ENCODE data around the gene KRT33A.
"Not testable (repeated sequence)": the region's sequence is repeated elsewhere in the genome, so short reads cannot be mapped to it uniquely, and the experiment has no call there.

The KRT33A gene

DNA sequence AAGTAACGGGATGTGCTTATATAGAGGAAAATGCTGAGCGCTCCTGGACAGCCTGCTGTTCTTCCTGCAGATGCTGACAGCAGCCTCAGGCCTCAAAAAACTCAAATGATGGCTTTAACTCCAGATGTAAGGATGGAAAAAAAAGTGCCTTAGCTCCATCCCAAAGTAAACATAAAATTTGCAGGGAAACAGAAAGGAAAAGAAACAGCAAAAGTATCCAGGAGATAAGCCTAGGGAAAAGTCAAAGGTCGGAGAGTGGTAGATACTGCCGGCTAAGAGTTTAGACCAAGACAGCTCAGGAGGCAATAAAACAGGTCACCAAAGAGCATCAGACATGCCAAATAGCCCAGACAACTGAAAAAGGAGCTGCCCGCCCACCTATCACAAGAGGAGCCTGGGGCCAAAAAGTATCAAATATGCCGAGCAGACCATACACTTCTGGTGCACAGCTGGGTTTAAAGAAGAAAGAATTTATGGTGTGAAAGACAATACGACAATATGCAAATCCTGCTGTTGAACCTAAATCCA lies 39.8 kb upstream of the KRT33A start:
- no peak for TF ChIP-seq Cebpa-rat (IDR thresholded peaks at IDR 0.05)
- Histone ChIP-seq H3K4me3 (no peak overlapping the region), H3K27me3 (no peaks in the 10 kb centered on the region), H3K9ac (no peak overlapping the region), H3K36me3 (no peaks in the 10 kb centered on the region), H4K20me1 (no peaks in the 10 kb centered on the region), H3K4me2 (no peak overlapping the region), H3K4me1 (no peaks in the 10 kb centered on the region), H3K9me3 (peaks cover 19% of the 10 kb centered on the region), H3K27ac (no peak overlapping the region)

DNA sequence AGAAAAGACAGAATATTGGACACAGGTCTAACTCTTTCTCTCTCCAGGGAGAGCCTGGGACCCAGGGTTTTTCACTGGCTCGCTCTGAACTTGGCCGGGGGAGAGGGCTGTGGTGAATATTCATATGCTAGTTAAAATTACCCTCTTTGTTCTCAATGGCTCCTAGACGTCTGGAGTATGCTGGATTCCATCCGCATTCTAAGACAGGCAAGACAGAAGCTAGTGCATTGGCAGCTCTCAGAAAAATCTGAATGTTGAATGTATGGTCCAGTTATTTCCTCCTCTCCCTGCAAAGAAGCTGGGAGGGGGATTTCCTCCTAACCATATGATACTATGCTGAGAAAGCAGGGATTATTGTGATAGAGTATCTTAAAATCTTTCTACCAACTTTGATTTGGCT lies 37.0 kb upstream of the KRT33A start:
- Histone ChIP-seq H3K4me1 (no peaks in the 10 kb centered on the region), H3K27ac (no peak overlapping the region), H4K20me1 (no peaks in the 10 kb centered on the region), H3K9me3 (peaks cover 19% of the 10 kb centered on the region), H3K4me3 (no peak overlapping the region), H3K4me2 (no peak overlapping the region), H3K27me3 (no peaks in the 10 kb centered on the region), H3K9ac (no peak overlapping the region), H3K36me3 (no peaks in the 10 kb centered on the region)
- no peak for TF ChIP-seq Cebpa-rat (IDR thresholded peaks at IDR 0.05)

DNA sequence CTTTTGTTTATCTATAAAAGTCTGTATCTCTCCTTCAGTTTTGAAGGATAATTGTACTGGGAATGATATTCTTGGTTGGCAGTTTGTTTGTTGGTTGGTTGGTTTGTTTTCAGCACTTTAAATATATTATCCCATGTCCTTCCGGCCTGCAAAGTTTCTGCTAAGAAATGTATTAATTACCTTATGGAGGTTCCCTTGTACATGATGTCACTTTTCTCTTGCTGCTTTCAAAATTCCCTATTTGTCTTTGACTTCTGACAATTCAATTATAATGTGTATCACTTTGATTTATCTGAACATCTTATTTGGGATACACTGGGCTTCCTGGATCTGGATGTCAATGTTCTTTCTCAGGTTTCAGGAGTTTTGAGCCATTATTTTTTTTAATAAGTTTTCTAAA lies 35.6 kb upstream of the KRT33A start:
- no peaks in the 10 kb centered on the region for H3K27me3 ChIP-seq
- no peak overlapping the region for H3K4me2 ChIP-seq
- H3K4me1 ChIP-seq, result no peaks in the 10 kb centered on the region
- no peak overlapping the region for H3K4me3 ChIP-seq
- H3K9ac ChIP-seq, result no peak overlapping the region
- H3K9me3 ChIP-seq, result peaks cover 19% of the 10 kb centered on the region
- no peaks in the 10 kb centered on the region for H3K36me3 ChIP-seq
- H4K20me1 ChIP-seq, result no peaks in the 10 kb centered on the region
- no peak overlapping the region for H3K27ac ChIP-seq
- TF ChIP-seq Cebpa-rat (IDR thresholded peaks at IDR 0.05), result no peak

DNA sequence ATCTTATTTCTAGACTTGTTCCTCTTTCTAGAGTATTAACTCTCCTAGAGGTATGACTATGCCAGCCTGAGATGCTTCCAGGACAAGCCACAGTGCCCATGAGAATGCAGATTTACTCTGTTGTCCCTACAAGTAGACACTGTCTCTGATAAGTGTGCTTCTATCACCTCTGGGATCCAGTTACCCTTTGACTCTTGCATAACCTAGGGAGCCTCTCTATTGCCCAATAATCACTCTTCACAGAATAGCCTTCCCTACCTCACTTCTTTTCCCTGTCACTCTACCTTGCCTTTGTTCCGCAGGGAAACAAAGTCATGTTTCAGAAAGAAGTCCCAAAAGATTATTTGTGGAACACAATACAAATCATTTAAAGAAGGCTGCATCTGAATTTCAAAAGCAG lies 33.1 kb upstream of the KRT33A start:
- no peak overlapping the region for H3K27ac ChIP-seq
- peaks cover 19% of the 10 kb centered on the region for H3K9me3 ChIP-seq
- no peaks in the 10 kb centered on the region for H3K36me3 ChIP-seq
- H3K9ac ChIP-seq, result no peak overlapping the region
- H4K20me1 ChIP-seq, result no peaks in the 10 kb centered on the region
- no peak for TF ChIP-seq Cebpa-rat (IDR thresholded peaks at IDR 0.05)
- H3K4me2 ChIP-seq, result no peak overlapping the region
- no peak overlapping the region for H3K4me3 ChIP-seq
- no peaks in the 10 kb centered on the region for H3K27me3 ChIP-seq
- H3K4me1 ChIP-seq, result no peaks in the 10 kb centered on the region

DNA sequence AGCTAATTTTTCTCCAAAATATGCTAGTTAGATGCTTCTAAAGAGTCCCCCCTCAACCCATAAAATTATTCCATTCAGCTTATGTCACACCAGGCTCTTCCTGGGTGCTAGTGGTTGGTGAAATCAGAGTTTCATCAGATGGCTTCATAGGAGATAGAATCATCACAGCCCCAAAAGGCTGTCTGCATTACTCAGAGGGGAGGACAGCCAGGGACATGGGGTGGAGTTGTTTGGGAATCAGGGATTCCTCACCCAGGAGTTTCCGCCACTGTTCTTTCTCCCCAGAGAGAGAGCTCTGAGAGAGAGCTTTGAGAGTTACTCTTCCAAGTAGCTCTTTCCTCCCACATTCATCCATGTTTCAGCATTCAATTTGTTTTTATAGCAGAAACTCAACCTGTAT lies 31.8 kb upstream of the KRT33A start:
- H3K4me3 ChIP-seq, result no peak overlapping the region
- no peak overlapping the region for H3K4me2 ChIP-seq
- H3K9me3 ChIP-seq, result peaks cover 14% of the 10 kb centered on the region
- H3K36me3 ChIP-seq, result no peaks in the 10 kb centered on the region
- H3K4me1 ChIP-seq, result peaks cover 8% of the 10 kb centered on the region; the same call in 1 of the 2 replicates
- H3K9ac ChIP-seq, result no peak overlapping the region
- no peaks in the 10 kb centered on the region for H3K27me3 ChIP-seq
- H4K20me1 ChIP-seq, result no peaks in the 10 kb centered on the region
- no peak for TF ChIP-seq Cebpa-rat (IDR thresholded peaks at IDR 0.05)
- no peak overlapping the region for H3K27ac ChIP-seq

DNA sequence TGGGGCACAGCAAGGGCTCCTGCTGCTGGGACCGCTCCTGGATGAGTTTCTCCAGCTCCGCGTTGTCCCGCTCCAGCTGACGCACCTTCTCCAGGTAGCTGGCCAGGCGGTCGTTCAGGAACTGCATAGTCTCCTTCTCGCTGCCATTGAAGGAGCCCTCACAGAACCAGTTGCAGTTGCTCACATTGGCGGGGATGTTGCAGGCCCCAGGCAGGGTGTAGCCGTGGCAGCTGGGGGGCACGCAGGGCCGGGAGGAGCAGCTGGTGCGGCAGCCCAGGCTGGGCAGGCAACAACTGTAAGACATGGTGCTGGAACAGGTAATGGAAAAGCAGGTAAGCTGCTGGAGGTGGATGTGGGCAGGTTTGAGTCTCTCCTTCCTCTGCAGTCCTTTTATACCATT lies 31.3 kb upstream of the KRT33A start, which contains the start of gene KRT34:
Gene KRT34, minus strand, starts transcription at position 364 of the 400 bp plus-strand sequence. Its CDS starts 60 bp downstream, at position 304.
- H3K4me3 ChIP-seq, H3K9ac ChIP-seq, H3K4me1 ChIP-seq, H3K9me3 ChIP-seq, H3K4me2 ChIP-seq, H3K27ac ChIP-seq, H3K36me3 ChIP-seq, H3K27me3 ChIP-seq, H4K20me1 ChIP-seq: not testable (repeated sequence)

DNA sequence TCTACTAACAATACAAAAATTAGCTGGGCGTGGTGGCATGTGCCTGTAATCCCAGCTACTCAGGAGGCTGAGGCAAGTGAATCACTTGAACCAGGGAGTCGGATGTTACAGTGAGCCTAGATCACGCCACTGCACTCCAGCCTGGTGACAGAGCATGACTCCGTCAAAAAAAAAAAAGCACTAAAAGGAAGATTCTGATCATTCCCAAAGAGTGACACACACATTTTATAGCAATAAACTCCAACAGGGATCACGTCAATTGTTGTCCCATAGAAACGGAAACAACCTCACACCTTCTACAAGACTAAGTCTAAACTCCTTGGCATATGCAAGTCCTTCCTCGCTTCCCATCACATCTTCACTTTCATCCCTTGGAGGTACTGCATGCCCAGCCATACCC lies 29.5 kb upstream of the KRT33A start:
- H4K20me1 ChIP-seq, H3K4me2 ChIP-seq, H3K4me3 ChIP-seq, H3K36me3 ChIP-seq, H3K27me3 ChIP-seq, H3K27ac ChIP-seq, H3K9ac ChIP-seq, H3K4me1 ChIP-seq, H3K9me3 ChIP-seq: not testable (repeated sequence)

DNA sequence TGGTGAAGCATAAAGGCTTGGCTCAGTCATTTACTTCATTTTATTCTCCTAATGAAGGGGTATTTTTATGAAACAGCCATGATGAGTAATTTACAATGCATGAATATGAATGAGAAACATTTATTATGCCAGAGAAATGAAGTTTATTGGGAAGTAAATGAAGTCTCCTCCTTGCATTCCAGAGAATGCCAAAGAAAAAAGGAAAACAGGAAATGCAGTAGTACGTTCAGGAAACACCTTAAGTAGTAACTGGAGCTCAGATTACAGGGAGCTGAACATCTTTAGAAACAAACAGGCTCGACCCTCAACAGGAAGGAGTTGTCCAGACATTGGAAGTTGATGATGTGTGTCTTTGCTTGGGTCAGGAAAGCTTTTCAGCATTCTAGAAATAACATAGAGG lies 26.9 kb upstream of the KRT33A start:
- no peaks in the 10 kb centered on the region for H3K9me3 ChIP-seq
- no peak overlapping the region for H3K9ac ChIP-seq
- TF ChIP-seq Cebpa-rat (IDR thresholded peaks at IDR 0.05), result no peak
- no peaks in the 10 kb centered on the region for H3K27me3 ChIP-seq
- H4K20me1 ChIP-seq, result no peaks in the 10 kb centered on the region
- H3K27ac ChIP-seq, result no peak overlapping the region
- H3K4me3 ChIP-seq, result no peak overlapping the region
- no peaks in the 10 kb centered on the region for H3K36me3 ChIP-seq
- peaks cover 8% of the 10 kb centered on the region; the same call in 1 of the 2 replicates for H3K4me1 ChIP-seq
- no peak overlapping the region for H3K4me2 ChIP-seq

DNA sequence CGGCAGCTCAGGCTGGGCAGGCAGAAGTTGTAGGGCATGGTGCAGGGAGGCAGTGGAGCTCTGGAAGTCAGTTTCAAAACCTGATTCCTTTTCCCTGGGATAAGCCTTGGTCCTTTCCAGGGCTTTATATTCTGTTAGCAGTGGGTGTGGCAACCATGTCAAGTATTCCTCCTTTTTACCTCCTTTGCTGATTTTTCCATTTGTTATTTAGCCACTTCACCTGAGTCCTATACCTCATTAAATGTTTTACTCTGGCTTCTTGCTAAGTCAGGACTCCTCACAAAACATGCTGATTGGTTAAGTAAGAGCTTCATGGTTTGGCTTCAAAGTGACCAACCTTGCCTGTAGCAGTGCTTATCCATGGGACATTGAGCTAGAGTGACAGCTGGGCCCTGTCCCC lies 19.1 kb upstream of the KRT33A start, which contains the start of gene KRT33B:
Gene KRT33B, minus strand, starts transcription at position 101 of the 400 bp plus-strand sequence. Its CDS starts 63 bp downstream, at position 38.
- H3K36me3 ChIP-seq, result no peaks in the 10 kb centered on the region
- H3K9me3 ChIP-seq, result no peaks in the 10 kb centered on the region
- no peaks in the 10 kb centered on the region for H3K4me1 ChIP-seq
- TF ChIP-seq Cebpa-rat (IDR thresholded peaks at IDR 0.05), result no peak
- no peaks in the 10 kb centered on the region for H3K27me3 ChIP-seq
- H4K20me1 ChIP-seq, result no peaks in the 10 kb centered on the region
- H3K4me2 ChIP-seq, result no peak within 1 kb of the TSS
- no peak within 1 kb of the TSS for H3K9ac ChIP-seq
- no peak within 1 kb of the TSS for H3K27ac ChIP-seq
- no peak within 1 kb of the TSS for H3K4me3 ChIP-seq

DNA sequence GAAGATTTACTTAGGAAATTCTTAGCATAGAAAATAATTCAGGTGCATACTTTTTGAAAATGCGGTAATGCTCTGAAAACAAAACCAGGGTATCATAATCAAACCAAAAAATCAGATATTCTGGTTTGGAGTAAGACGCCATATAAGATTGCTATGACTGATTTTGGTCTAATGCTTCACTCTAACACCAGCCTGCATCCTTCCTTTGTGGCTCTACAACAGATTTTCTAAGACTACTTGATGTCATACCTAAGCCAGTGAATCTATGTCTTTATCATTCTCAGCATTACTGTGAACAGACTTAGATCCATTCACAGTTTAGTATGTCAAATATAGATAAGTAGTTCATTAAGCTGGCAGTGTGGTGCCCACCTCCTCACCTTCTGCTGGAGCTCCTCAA lies 18.4 kb upstream of the KRT33A start:
- Histone ChIP-seq H3K27me3 (no peaks in the 10 kb centered on the region), H3K9me3 (no peaks in the 10 kb centered on the region), H4K20me1 (no peaks in the 10 kb centered on the region), H3K4me1 (no peaks in the 10 kb centered on the region), H3K9ac (no peak overlapping the region), H3K4me3 (no peak overlapping the region), H3K4me2 (no peak overlapping the region), H3K27ac (no peak overlapping the region), H3K36me3 (no peaks in the 10 kb centered on the region)
- no peak for TF ChIP-seq Cebpa-rat (IDR thresholded peaks at IDR 0.05)

DNA sequence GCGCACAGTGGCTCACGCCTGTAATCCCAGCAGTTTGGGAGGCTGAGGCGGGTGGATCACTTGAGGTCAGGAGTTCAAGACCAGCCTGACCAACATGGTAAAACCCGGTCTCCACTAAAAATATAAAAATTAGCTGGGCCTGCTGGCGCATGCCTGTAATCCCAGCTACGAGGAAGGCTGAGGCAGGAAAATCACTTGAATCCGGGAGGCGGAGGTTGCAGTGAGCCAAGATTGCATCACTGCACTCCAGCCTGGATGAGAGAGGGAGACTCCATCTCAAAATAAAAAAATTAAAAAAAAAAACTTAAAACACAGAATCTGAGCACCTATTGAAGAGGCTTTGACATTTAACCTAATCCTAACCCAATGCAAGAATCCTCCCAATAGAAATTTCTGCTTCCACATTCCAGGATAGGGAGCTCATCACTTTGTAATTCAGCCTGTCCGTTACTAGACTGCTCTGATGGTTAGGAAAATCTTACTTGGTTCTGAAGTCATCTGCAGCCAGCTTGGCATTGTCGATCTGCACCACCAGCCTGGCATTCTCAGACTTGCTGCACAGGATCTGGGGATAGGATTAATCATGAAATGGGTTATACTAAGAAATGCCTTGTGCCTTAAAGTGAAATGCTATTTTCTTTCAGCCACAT lies 16.9 kb upstream of the KRT33A start:
- Histone ChIP-seq H3K36me3 (no peaks in the 10 kb centered on the region), H3K4me3 (no peak overlapping the region), H3K9me3 (no peaks in the 10 kb centered on the region), H3K9ac (no peak overlapping the region), H3K4me2 (no peak overlapping the region), H4K20me1 (no peaks in the 10 kb centered on the region), H3K27me3 (no peaks in the 10 kb centered on the region), H3K4me1 (no peaks in the 10 kb centered on the region), H3K27ac (no peak overlapping the region)
- TF ChIP-seq Cebpa-rat (IDR thresholded peaks at IDR 0.05), result no peak

Measured in BLaER1 (cell line).